Measurements from ENCODE around the gene RABGAP1L.

DNA sequence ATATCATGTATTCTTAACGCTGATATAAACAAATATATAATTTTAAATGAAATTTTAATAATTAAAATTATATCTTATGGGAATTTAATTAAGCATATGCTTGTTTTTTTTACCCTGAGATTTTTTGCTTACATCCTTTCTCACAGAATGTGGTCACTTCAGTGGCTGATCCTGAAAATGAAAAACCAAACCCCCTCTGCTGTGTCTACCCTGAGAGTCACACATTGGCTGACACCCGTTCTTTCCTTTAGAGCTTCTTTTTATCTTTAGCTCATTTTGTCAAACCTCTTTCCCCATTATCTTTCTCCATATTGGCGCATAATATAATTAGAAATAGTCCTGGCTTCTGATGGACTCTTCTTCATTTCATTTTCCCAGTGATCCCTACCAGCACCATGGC is 829.7 kb downstream of the RABGAP1L start:
- no peak for TF ChIP-seq YY1 (IDR thresholded peaks at IDR 0.05; ENCODE audit: insufficient read depth, insufficient read length)
- no peak for TF ChIP-seq SUZ12 (IDR thresholded peaks at IDR 0.05; ENCODE audit: extremely low read depth, insufficient read depth, insufficient read length)

Data from NT2/D1 (cell line).